Activated T-cell treated with anti-CD3 and anti-CD28 coated beads, Interleukin-2, amount 50 U/mL, for 4 hours (primary cell): ENCODE measurements around the gene ITPKB. TPM values are rescaled to one million over a fixed set of nuclear protein-coding genes. Genes with fewer than 3 reads are reported as not detected.
A peak's percentile ranks its signal among the peaks of the same experiment; 100 is the strongest.

Source experiments
- ATAC-seq, 2 donors: fragments of 200-7000 bp; cut with Tn5 transposase; one replicate each; pipeline ENCODE4 v1.10.0; 2021
- DNase-seq: peaks from one replicate; pipeline ENCODE4 v3.0.0-alpha.2; 2020
- H3K27me3 Mint-ChIP-seq: one replicate; pipeline ENCODE4 v1.8.0; 2021; ENCODE audit warnings: low read depth, mixed read lengths
- H3K36me3 Mint-ChIP-seq: one replicate; pipeline ENCODE4 v1.8.0; 2022; ENCODE audit warnings: mixed read lengths; ENCODE audit not compliant: insufficient read depth
- H3K4me1 Mint-ChIP-seq: one replicate; pipeline ENCODE4 v1.8.0; 2021; ENCODE audit warnings: low read depth, mixed read lengths
- H3K4me3 Mint-ChIP-seq: one replicate; pipeline ENCODE4 v1.8.0; 2021; ENCODE audit warnings: mild to moderate bottlenecking, moderate library complexity, mixed read lengths
- H3K9me3 Mint-ChIP-seq: one replicate; pipeline ENCODE4 v1.8.0; 2021; ENCODE audit warnings: mixed read lengths
- total RNA-seq, 3 donors: library from RNA; stranded (reverse); gene quantifications; one replicate each; pipeline ENCODE4 v1.2.1, GENCODE V29; 2021

ITPKB gene
- total RNA-seq, 3 donors from 2014 or later, result 26.2 to 28.3 (median 27.7) TPM

GRCh38 chr1:226697151-226697928, 41.7 kb downstream of the ITPKB start:
- Mint-ChIP-seq H3K27me3 (no peaks in the 10 kb centered on the region), H3K4me1 (peaks cover 91% of the 10 kb centered on the region), H3K36me3 (peaks cover 24% of the 10 kb centered on the region), H3K4me3 (peak overlapping the region; percentile 36), H3K9me3 (no peaks in the 10 kb centered on the region)
- ATAC-seq, result peak; percentile 90 to 92
- no peak for DNase-seq

DNA sequence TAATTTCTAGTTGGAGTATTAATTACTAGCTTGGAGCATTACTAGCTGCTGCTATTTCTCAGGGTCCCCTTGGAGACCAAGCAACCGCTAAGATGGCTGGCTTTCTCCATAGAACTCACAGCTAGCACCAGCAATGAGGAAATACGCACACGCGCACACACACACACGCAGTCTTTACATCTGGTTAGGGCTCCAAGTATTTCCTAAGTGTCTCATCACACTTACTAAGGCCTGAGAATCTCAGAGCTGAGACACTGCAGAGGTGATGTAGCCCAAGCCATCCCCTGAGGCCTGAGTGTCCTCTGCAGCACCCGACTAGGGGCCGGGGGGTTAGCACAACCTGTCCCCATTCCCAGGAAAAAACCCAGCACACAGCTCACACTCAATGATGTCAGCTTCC, 42.5 kb downstream of the ITPKB start:
- Mint-ChIP-seq H3K4me1 (peaks cover 91% of the 10 kb centered on the region), H3K4me3 (no peak overlapping the region), H3K27me3 (no peaks in the 10 kb centered on the region), H3K36me3 (peaks cover 22% of the 10 kb centered on the region), H3K9me3 (no peaks in the 10 kb centered on the region)
- DNase-seq, result no peak
- ATAC-seq, result peak in 1 of 2 donors; percentile 14

DNA sequence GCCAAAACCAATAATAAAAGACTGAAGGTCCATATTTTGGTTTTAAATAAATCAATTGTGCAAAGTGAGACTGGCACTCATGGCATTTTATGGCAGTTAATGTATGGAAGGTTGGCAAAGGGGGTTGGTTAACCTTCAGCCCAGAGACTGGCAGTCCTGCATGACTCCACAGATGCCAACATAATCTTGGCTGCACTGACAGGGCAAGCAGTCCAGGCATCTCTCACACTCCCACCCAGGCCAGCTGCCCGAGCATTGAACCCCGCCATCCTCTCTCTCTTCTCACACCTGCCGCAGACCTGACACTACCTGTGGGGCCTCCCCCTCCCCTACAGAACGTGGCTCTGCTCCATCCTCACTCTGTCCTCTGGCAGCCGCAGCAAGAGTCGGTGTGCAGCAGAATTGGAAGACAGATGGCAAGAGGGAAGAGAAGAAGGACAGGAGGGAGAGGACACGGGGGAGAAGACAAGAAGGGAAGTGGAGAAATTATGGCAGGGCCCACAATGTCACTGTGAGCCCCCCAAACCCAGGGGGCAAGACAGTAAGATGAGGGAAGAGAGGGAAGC, 43.7 kb downstream of the ITPKB start:
- DNase-seq, result no peak
- Mint-ChIP-seq H3K9me3 (no peaks in the 10 kb centered on the region), H3K27me3 (no peaks in the 10 kb centered on the region), H3K4me3 (no peak overlapping the region), H3K36me3 (peaks cover 22% of the 10 kb centered on the region), H3K4me1 (peaks cover 94% of the 10 kb centered on the region)
- ATAC-seq, result no peak

DNA sequence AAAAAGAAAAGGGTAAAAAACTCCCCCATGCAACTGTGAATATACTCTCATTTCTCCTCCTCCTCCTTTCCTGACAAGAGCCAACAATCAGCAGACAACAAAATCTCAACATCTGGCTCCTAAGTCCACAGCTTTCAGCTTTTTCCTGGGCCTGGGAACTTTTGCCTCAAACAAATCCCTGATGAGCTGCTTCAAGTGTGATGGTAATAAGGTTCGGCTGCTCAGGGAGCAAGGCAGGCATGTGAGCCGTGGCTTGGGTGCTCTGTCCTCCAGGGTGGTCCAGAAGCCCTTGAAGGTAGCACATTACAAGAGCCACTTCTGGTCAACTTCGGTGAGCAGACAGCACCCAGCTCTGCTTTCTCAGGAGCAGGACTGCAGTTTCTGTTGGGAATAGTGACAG, 46.3 kb downstream of the ITPKB start:
- Mint-ChIP-seq H3K36me3 (peaks cover 22% of the 10 kb centered on the region), H3K4me3 (no peak overlapping the region), H3K9me3 (no peaks in the 10 kb centered on the region), H3K4me1 (peaks cover 95% of the 10 kb centered on the region), H3K27me3 (no peaks in the 10 kb centered on the region)
- no peak for ATAC-seq
- DNase-seq, result no peak

DNA sequence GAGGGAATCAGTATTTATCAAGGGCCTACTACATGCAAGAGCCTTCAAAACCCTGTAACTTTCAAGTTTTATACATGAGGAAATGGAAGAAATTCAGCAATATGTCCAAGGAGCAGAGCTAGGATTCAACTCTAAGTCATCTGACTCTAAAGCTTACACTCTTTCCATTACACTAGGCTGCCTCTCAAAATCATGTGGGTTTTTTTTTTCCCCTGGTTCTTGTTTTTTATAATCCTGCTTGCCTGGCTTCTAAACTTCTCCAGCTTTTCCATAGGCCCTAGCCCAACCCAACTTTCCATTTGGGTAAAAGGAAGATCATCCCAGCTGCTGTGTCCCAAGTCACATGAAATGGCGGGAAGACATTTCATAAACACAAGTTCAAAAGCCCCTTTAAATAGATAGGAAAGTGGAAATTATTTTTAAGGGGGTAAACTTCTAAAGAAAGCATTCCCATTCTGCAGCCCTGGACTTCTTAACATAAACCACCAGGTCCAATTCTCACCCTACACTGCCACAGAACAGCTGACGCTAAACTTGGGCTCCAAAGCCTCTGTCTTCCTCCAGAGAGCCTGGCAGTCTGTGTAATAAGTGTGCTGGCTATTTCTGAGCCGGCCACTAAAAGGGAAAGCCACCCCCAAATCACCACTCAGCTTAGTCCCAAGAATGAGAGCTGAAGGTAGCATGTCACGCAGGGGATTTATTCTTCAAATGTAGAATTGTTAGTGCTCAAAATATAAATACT, 46.9 kb downstream of the ITPKB start:
- Mint-ChIP-seq H3K9me3 (no peaks in the 10 kb centered on the region), H3K4me1 (peaks cover 95% of the 10 kb centered on the region), H3K4me3 (peak overlapping the region; percentile 25), H3K36me3 (peaks cover 19% of the 10 kb centered on the region), H3K27me3 (no peaks in the 10 kb centered on the region)
- ATAC-seq (no peak), DNase-seq (no peak)

- H3K27me3 Mint-ChIP-seq, result no peaks in the 10 kb centered on the region
- ATAC-seq, result peak; percentile 78 to 84
- H3K4me3 Mint-ChIP-seq, result peak overlapping the region; percentile 23
- H3K4me1 Mint-ChIP-seq, result peaks cover 94% of the 10 kb centered on the region
- peak; percentile 56 for DNase-seq
- no peaks in the 10 kb centered on the region for H3K9me3 Mint-ChIP-seq
- H3K36me3 Mint-ChIP-seq, result peaks cover 18% of the 10 kb centered on the region
Measured at GRCh38 chr1:226691247-226691646, 47.8 kb downstream of the ITPKB start.

GRCh38 chr1:226690460-226690982, 48.6 kb downstream of the ITPKB start:
- Mint-ChIP-seq H3K27me3 (no peaks in the 10 kb centered on the region), H3K4me3 (peak overlapping the region; percentile 23), H3K4me1 (peaks cover 95% of the 10 kb centered on the region), H3K9me3 (no peaks in the 10 kb centered on the region), H3K36me3 (peaks cover 21% of the 10 kb centered on the region)
- no peak for DNase-seq
- peak; percentile 65 to 73 for ATAC-seq

- Mint-ChIP-seq H3K4me1 (peaks cover 97% of the 10 kb centered on the region), H3K27me3 (no peaks in the 10 kb centered on the region), H3K9me3 (no peaks in the 10 kb centered on the region), H3K4me3 (no peak overlapping the region), H3K36me3 (peaks cover 23% of the 10 kb centered on the region)
- DNase-seq (no peak), ATAC-seq (no peak)
Measured at GRCh38 chr1:226688808-226689207, 50.3 kb downstream of the ITPKB start.

GRCh38 chr1:226688056-226688748, 50.9 kb downstream of the ITPKB start:
- Mint-ChIP-seq H3K27me3 (no peaks in the 10 kb centered on the region), H3K36me3 (peaks cover 24% of the 10 kb centered on the region), H3K9me3 (no peaks in the 10 kb centered on the region), H3K4me1 (peaks cover 97% of the 10 kb centered on the region), H3K4me3 (no peak overlapping the region)
- ATAC-seq (no peak), DNase-seq (no peak)

DNA sequence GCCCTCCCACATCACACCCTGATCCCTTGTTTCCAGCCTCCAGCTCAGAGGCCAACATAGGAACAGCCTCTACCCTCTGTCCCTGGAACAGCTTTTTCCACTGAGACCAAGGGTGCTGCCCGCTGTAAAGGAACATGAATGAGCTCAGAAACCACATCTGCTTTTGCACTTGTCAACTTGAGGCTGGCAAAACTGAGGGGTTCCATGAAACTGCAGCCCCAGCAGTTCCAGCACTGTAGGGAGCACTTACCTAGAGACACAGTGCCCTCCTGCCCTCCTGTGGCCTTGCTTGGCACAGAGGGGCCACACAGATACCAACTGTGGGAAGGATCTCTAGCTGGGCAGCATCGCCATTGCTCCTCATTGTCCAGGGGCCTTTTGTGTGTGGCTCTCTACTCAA, 51.7 kb downstream of the ITPKB start:
- no peaks in the 10 kb centered on the region for H3K27me3 Mint-ChIP-seq
- peaks cover 97% of the 10 kb centered on the region for H3K4me1 Mint-ChIP-seq
- H3K36me3 Mint-ChIP-seq, result peaks cover 21% of the 10 kb centered on the region
- H3K4me3 Mint-ChIP-seq, result no peak overlapping the region
- H3K9me3 Mint-ChIP-seq, result no peaks in the 10 kb centered on the region
- peak; percentile 41 for DNase-seq
- peak; percentile 11 to 17 for ATAC-seq

- no peaks in the 10 kb centered on the region for H3K27me3 Mint-ChIP-seq
- no peaks in the 10 kb centered on the region for H3K9me3 Mint-ChIP-seq
- peaks cover 97% of the 10 kb centered on the region for H3K4me1 Mint-ChIP-seq
- ATAC-seq (no peak), DNase-seq (no peak)
- H3K36me3 Mint-ChIP-seq, result peaks cover 21% of the 10 kb centered on the region
- peak overlapping the region; percentile 4 for H3K4me3 Mint-ChIP-seq
Measured at GRCh38 chr1:226686440-226687425, 52.3 kb downstream of the ITPKB start.

DNA sequence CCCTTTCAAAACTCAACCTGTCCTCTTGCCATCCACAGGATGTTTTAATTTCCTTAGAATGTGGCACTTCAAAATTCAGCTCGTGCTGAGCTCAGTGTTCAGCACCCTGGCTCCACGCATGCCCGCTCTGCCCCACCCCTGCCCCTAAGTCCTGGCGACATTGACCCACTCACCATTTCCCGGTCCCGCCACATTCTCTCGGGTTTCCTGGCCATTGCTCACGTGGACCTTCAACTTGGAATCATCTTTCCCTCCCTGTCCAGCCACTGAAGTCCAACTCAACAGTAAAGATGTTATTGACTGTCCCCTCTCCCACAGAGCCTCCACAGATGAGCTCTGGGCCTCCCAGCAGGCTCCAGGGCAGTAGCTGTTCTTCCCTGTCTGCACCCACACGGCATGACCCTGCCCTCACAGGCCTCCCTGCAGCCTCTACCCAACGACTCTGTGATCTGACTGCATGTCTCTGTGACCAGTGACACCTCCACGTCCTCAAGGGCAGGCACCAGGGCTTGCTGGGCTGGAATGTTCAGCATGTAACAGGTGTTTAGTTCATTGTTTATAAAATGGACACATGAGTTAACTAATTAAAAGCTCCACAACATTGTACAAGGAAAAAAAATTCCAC, 53.8 kb downstream of the ITPKB start:
- ATAC-seq (no peak), DNase-seq (no peak)
- Mint-ChIP-seq H3K36me3 (peaks cover 20% of the 10 kb centered on the region), H3K27me3 (no peaks in the 10 kb centered on the region), H3K9me3 (no peaks in the 10 kb centered on the region), H3K4me1 (peaks cover 96% of the 10 kb centered on the region), H3K4me3 (no peak overlapping the region)

- DNase-seq (no peak), ATAC-seq (no peak)
- Mint-ChIP-seq H3K4me3 (no peak overlapping the region), H3K9me3 (no peaks in the 10 kb centered on the region), H3K4me1 (peaks cover 97% of the 10 kb centered on the region), H3K36me3 (peaks cover 16% of the 10 kb centered on the region), H3K27me3 (no peaks in the 10 kb centered on the region)
Measured at GRCh38 chr1:226684026-226684425, 55.1 kb downstream of the ITPKB start.
